DOHH2 (cell line): ENCODE measurements around the gene COL4A2.

Source experiments
- H3F3A ChIP-seq: fragments of 200-600 bp; sonication (generic), shearing (Covaris generic); 2 replicates; pipeline ENCODE4 v1.6.0; 2016; ENCODE audit warnings: antibody characterized with exemption, mild to moderate bottlenecking; ENCODE audit not compliant: control insufficient read depth, insufficient read depth
- H3K27ac ChIP-seq: fragments of 200-600 bp; sonication (generic); 2 replicates; pipeline ENCODE4 v1.5.1; 2014; ENCODE audit warnings: low read depth, mild to moderate bottlenecking, low read length, moderate library complexity
- H3K27me3 ChIP-seq: fragments of 200-600 bp; sonication (generic); 2 replicates; pipeline ENCODE4 v1.6.1; 2014; ENCODE audit warnings: mild to moderate bottlenecking, low read length, mixed read lengths; ENCODE audit not compliant: control insufficient read depth
- H3K36me3 ChIP-seq: fragments of 200-600 bp; sonication (generic); 2 replicates; pipeline ENCODE4 v1.6.1; 2014; ENCODE audit warnings: mild to moderate bottlenecking, low read length, moderate library complexity, mixed read lengths; ENCODE audit not compliant: control insufficient read depth
- H3K4me1 ChIP-seq: fragments of 200-600 bp; sonication (generic); 2 replicates; pipeline ENCODE4 v1.6.1; 2014; ENCODE audit warnings: mild to moderate bottlenecking, low read length, mixed read lengths; ENCODE audit not compliant: control insufficient read depth
- H3K4me2 ChIP-seq: fragments of 200-600 bp; sonication (generic); 2 replicates; pipeline ENCODE4 v1.6.0; 2014; ENCODE audit warnings: mild to moderate bottlenecking, low read length, moderate library complexity
- H3K4me3 ChIP-seq: fragments of 200-600 bp; sonication (generic); 2 replicates; pipeline ENCODE4 v1.5.1; 2014; ENCODE audit warnings: mild to moderate bottlenecking, low read length, mixed read lengths
- H3K79me2 ChIP-seq: fragments of 200-600 bp; sonication (generic); 2 replicates; pipeline ENCODE4 v1.6.1; 2014; ENCODE audit warnings: mild to moderate bottlenecking, low read length, mixed read lengths; ENCODE audit not compliant: control insufficient read depth
- H3K9me2 ChIP-seq: fragments of 200-600 bp; sonication (generic); replicated peaks from 2 replicates; pipeline ENCODE4 v1.6.1; 2014; ENCODE audit warnings: mild to moderate bottlenecking, low read length, mixed read lengths; ENCODE audit not compliant: control insufficient read depth
- H3K9me3 ChIP-seq: fragments of 200-600 bp; sonication (generic); 2 replicates; pipeline ENCODE4 v1.6.1; 2014; ENCODE audit warnings: antibody characterized with exemption, low read length, mixed read lengths; ENCODE audit not compliant: control insufficient read depth, insufficient read depth
- H4K20me1 ChIP-seq: fragments of 200-600 bp; sonication (generic); 2 replicates; pipeline ENCODE4 v1.6.0; 2014; ENCODE audit warnings: low read depth, mild to moderate bottlenecking, antibody characterized with exemption, low read length, moderate library complexity; ENCODE audit not compliant: control insufficient read depth, insufficient read depth
- EZH2phosphoT487 ChIP-seq: fragments of 200-600 bp; sonication (generic); IDR thresholded peaks from 2 replicates; pipeline ENCODE4 v1.6.1; 2017; ENCODE audit warnings: borderline replicate concordance, mild to moderate bottlenecking, antibody characterized with exemption, low read length, moderate library complexity, mixed read lengths
- TF ChIP-seq, protein P1 (sequence below): fragments of 200-600 bp; sonication (generic); IDR thresholded peaks from one replicate; pipeline ENCODE4 v1.5.1; 2014; ENCODE audit warnings: antibody characterized with exemption, mild to moderate bottlenecking, low read depth, low read length; ENCODE audit not compliant: poor library complexity, severe bottlenecking

Gene COL4A2

DNA sequence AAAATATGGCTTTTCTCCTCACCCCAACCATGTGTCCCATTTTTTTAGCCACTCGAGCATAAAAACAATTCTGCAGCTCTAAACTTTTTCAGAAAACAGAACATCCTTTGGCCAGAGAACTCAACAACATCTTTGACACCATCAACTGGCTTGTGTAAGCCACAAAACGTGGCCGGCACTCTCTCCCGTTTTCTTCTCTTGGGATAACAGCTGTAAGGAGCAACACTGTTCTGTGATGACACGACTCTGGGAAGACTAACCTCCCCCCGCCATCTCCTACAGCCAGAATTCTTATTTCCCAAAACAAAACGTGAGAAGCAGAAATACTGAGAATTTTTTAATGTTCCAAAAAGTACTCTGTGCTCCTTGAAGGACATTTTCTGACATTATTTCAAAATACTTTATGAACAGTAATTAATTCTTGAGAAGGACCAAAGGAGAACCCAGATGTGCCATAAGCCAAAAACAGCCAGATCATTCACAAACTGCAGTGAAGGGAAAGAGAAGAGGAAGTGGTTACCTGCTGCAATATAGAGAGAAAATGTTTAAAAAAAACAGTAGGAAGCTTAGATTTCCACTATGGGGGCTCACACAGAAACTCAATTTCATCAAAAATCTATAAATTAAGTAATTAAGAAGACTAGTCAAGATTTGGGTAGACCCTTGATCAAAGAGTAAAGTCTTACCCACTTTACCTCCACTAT is 25.9 kb upstream of the COL4A2 start:
- H3K27me3 ChIP-seq, result peaks cover 2% of the 10 kb centered on the region; the same call in 1 of the 2 replicates
- H3K36me3 ChIP-seq, result no peaks in the 10 kb centered on the region
- no peaks in the 10 kb centered on the region for H3K79me2 ChIP-seq
- H3K27ac ChIP-seq, result no peak overlapping the region
- H3K4me1 ChIP-seq, result no peaks in the 10 kb centered on the region
- H3K9me2 ChIP-seq, result no peaks in the 10 kb centered on the region
- no peaks in the 10 kb centered on the region for H4K20me1 ChIP-seq
- no peak overlapping the region for H3K4me2 ChIP-seq
- H3K9me3 ChIP-seq, result no peaks in the 10 kb centered on the region
- H3K4me3 ChIP-seq, result no peak overlapping the region
- TF ChIP-seq, protein P1, sequence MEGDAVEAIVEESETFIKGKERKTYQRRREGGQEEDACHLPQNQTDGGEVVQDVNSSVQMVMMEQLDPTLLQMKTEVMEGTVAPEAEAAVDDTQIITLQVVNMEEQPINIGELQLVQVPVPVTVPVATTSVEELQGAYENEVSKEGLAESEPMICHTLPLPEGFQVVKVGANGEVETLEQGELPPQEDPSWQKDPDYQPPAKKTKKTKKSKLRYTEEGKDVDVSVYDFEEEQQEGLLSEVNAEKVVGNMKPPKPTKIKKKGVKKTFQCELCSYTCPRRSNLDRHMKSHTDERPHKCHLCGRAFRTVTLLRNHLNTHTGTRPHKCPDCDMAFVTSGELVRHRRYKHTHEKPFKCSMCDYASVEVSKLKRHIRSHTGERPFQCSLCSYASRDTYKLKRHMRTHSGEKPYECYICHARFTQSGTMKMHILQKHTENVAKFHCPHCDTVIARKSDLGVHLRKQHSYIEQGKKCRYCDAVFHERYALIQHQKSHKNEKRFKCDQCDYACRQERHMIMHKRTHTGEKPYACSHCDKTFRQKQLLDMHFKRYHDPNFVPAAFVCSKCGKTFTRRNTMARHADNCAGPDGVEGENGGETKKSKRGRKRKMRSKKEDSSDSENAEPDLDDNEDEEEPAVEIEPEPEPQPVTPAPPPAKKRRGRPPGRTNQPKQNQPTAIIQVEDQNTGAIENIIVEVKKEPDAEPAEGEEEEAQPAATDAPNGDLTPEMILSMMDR, result no peak
- no peak for TF ChIP-seq EZH2phosphoT487
- H3F3A ChIP-seq, result no peaks in the 10 kb centered on the region

DNA sequence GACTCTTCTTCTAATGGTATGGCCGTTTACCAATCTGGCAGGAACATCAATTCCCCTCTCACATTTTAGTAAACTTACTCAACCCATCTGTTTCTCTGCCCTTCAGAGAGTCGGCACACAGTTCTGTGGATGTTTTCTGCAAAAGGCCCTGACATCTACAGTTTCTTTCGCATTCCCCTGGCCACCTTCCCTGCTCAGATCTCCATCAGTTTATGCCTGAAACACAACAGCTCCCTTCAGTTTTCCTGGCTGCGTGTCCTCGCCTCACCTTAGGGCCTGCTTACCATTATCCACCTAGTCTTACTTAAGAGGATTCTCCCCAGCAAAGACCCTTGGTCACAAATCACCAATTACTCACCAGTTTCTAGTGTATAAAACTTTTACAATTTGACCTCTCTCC is 25.3 kb upstream of the COL4A2 start:
- Histone ChIP-seq H3K27ac (no peak overlapping the region), H3K9me3 (no peaks in the 10 kb centered on the region), H4K20me1 (no peaks in the 10 kb centered on the region), H3K4me1 (no peaks in the 10 kb centered on the region), H3K9me2 (no peaks in the 10 kb centered on the region), H3K79me2 (no peaks in the 10 kb centered on the region), H3K36me3 (no peaks in the 10 kb centered on the region), H3K4me2 (no peak overlapping the region), H3F3A (no peaks in the 10 kb centered on the region), H3K4me3 (no peak overlapping the region), H3K27me3 (peaks cover 2% of the 10 kb centered on the region; the same call in 1 of the 2 replicates)
- no peak for TF ChIP-seq EZH2phosphoT487
- TF ChIP-seq, protein P1, result no peak

DNA sequence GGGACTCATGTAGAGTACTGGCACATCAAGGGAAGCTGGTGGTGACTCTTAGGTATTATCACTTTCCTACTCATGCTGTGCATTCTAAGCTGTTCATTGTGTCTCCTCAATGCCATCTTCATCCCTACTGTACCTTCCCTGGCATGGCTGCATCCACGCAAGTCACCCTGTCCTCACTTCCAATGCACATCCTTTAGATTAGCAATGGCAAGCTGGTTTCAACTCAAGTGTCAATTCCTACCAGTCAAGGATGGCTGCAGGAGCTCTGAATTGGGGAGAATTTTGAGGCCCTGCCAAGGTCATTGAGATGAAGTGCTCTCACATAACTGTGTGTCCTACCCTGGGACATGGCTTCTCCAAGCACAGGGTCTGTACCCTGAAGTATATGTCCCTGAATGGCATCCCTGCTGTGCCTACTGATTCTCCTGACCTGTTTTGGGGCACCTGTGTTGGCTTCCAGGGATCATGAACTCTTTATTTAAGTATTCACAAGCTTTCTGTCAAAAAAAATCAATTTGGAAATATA is 24.7 kb upstream of the COL4A2 start:
- Histone ChIP-seq H3K4me1 (no peaks in the 10 kb centered on the region), H3K36me3 (no peaks in the 10 kb centered on the region), H3F3A (no peaks in the 10 kb centered on the region), H3K4me3 (no peak overlapping the region), H3K9me2 (no peaks in the 10 kb centered on the region), H4K20me1 (no peaks in the 10 kb centered on the region), H3K79me2 (no peaks in the 10 kb centered on the region), H3K27me3 (peaks cover 2% of the 10 kb centered on the region; the same call in 1 of the 2 replicates), H3K9me3 (no peaks in the 10 kb centered on the region), H3K4me2 (no peak overlapping the region), H3K27ac (no peak overlapping the region)
- TF ChIP-seq EZH2phosphoT487, result no peak
- TF ChIP-seq, protein P1, result no peak
